HepG2 (cell line): Measurements from ENCODE around the gene RING1. TPM values are rescaled to one million over a fixed set of nuclear protein-coding genes. Genes with fewer than 3 reads are reported as not detected.

Experiments used
- ATF2 ChIP-seq: sonication (generic); formaldehyde crosslinking; IDR thresholded peaks from 2 replicates; pipeline ENCODE4 v1.4.0; 2020; ENCODE audit warnings: missing genetic modification reagents
- ATF5 ChIP-seq: sonication (generic); formaldehyde crosslinking; IDR thresholded peaks from 2 replicates; pipeline ENCODE4 v1.4.0; 2020; ENCODE audit warnings: mild to moderate bottlenecking, low read depth, missing genetic modification reagents
- FOXP4 ChIP-seq: sonication (generic); formaldehyde crosslinking; IDR thresholded peaks from 2 replicates; pipeline ENCODE4 v1.4.0; 2020; ENCODE audit warnings: missing genetic modification reagents
- HINFP ChIP-seq: sonication (generic); formaldehyde crosslinking; IDR thresholded peaks from 2 replicates; pipeline ENCODE4 v1.4.0; 2020; ENCODE audit warnings: low read depth, mild to moderate bottlenecking, missing genetic modification reagents
- HNRNPL ChIP-seq: fragments of 200-400 bp; formaldehyde crosslinking; IDR thresholded peaks from 2 replicates; pipeline ENCODE4 v1.6.1; 2017; ENCODE audit warnings: mild to moderate bottlenecking, low read depth, low read length
- HOXA9 ChIP-seq: sonication (generic); formaldehyde crosslinking; IDR thresholded peaks from 2 replicates; pipeline ENCODE4 v1.8.1; 2022; ENCODE audit warnings: missing genetic modification reagents, mild to moderate bottlenecking, moderate library complexity, borderline replicate concordance
- JUNB ChIP-seq: sonication (generic); formaldehyde crosslinking; IDR thresholded peaks from 2 replicates; pipeline ENCODE4 v1.8.0; 2022; ENCODE audit warnings: missing genetic modification reagents, mild to moderate bottlenecking, borderline replicate concordance
- MAFK ChIP-seq, 2 experiments: IDR thresholded peaks in 1 of 2; conservative IDR thresholded peaks in 1 of 2; 2 replicates each; pipeline ENCODE4 v1.6.1; 2011; ENCODE audit warnings: improper control_type of control experiment in 2 of 2, low read length in 2 of 2
- TEAD3 ChIP-seq: optimal IDR thresholded peaks from 2 replicates; pipeline ENCODE3; 2016; ENCODE audit warnings: borderline replicate concordance
- XRCC5 ChIP-seq: fragments of 200-400 bp; formaldehyde crosslinking; optimal IDR thresholded peaks from 2 replicates; pipeline ENCODE3; 2017; ENCODE audit warnings: mild to moderate bottlenecking, low read length
- ZBTB2 ChIP-seq: sonication (generic); formaldehyde crosslinking; IDR thresholded peaks from 2 replicates; pipeline ENCODE4 v1.8.0; 2022; ENCODE audit warnings: low read depth, missing genetic modification reagents
- ZKSCAN5 ChIP-seq: sonication (generic); formaldehyde crosslinking; IDR thresholded peaks from 2 replicates; pipeline ENCODE4 v1.5.1; 2020; ENCODE audit warnings: mild to moderate bottlenecking, missing genetic modification reagents
- ZNF230 ChIP-seq: sonication (generic); formaldehyde crosslinking; IDR thresholded peaks from 2 replicates; pipeline ENCODE4 v1.4.0; 2020; ENCODE audit warnings: mild to moderate bottlenecking, missing genetic modification reagents
- ZNF530 ChIP-seq: sonication (generic); formaldehyde crosslinking; IDR thresholded peaks from 2 replicates; pipeline ENCODE4 v1.5.0; 2020; ENCODE audit warnings: low read depth, mild to moderate bottlenecking, missing genetic modification reagents
- ZNF556 ChIP-seq: sonication (generic); formaldehyde crosslinking; IDR thresholded peaks from 2 replicates; pipeline ENCODE4 v1.4.0; 2020; ENCODE audit warnings: mild to moderate bottlenecking, missing genetic modification reagents, borderline replicate concordance
- ZNF580 ChIP-seq: IDR thresholded peaks from 2 replicates; pipeline ENCODE4 v1.6.1; 2016; ENCODE audit warnings: low read depth, borderline replicate concordance
- ZNF775 ChIP-seq: sonication (generic); formaldehyde crosslinking; IDR thresholded peaks from 2 replicates; pipeline ENCODE4 v1.4.0; 2020; ENCODE audit warnings: missing genetic modification reagents, mild to moderate bottlenecking, moderate library complexity, borderline replicate concordance
- ZSCAN20 ChIP-seq: sonication (generic); formaldehyde crosslinking; IDR thresholded peaks from 2 replicates; pipeline ENCODE4 v1.4.0; 2020; ENCODE audit warnings: missing genetic modification reagents, mild to moderate bottlenecking, borderline replicate concordance
- polyA plus RNA-seq, 8 experiments: library from polyadenylated mRNA; depleted of rRNA in 3 of 8; stranded (reverse) in 7 of 8; unstranded in 1 of 8; fragments of >200 nt; fragmentation: Illumina TruSeq in 4 of 8; extraction: Trizol in 4 of 8; gene quantifications; 2 replicates each; pipeline versions ENCODE4 v1.2.1 to v1.2.3, GENCODE V29; 2011 to 2016; ENCODE audit warnings: low read depth in 4 of 8, missing spikeins in 1 of 8, mixed read lengths in 1 of 8; ENCODE audit not compliant: insufficient read depth in 1 of 8
- total RNA-seq, 5 experiments: library from RNA; depleted of rRNA; stranded (reverse); fragments of >200 nt; fragmentation: Illumina TruSeq; extraction: Trizol; gene quantifications; 2 replicates each; pipeline ENCODE4 v1.2.3, GENCODE V29; 2016; ENCODE audit warnings: low read depth in 1 of 5

RING1 gene
- total and polyA plus RNA-seq, 2 of the 13 experiments (the other 11 are each of a cell fraction or from before 2014, with no cell fraction given) = 23.9 to 33.6 TPM

GRCh38 chr6:33204415-33205190 lies 3.7 kb upstream of the RING1 start, which contains the start of gene HSD17B8 (continued):
- TF ChIP-seq FOXP4 (CRISPR knock-in tag) = peak; percentile 30; the same call in 1 of the 2 replicates
- TF ChIP-seq ZNF556 = peak; percentile 66; the same call in 1 of the 2 replicates
- TF ChIP-seq ZNF580 (CRISPR knock-in tag) = peak; percentile 48; the same call in 1 of the 2 replicates
- peak; percentile 63; the same call in 1 of the 2 replicates for TF ChIP-seq ATF2 (CRISPR knock-in tag)
- no peak for TF ChIP-seq ZBTB2
- TF ChIP-seq ZNF775 (CRISPR knock-in tag) = peak; percentile 79; the same call in 1 of the 2 replicates
- TF ChIP-seq HOXA9 (CRISPR knock-in tag) = no peak
- no peak for TF ChIP-seq TEAD3 (CRISPR knock-in tag)
- TF ChIP-seq ZKSCAN5 (CRISPR knock-in tag) = no peak
- no peak for TF ChIP-seq ZNF530
- peak; percentile 71 for TF ChIP-seq ZNF230 (CRISPR knock-in tag)
- no peak for TF ChIP-seq ZSCAN20 (CRISPR knock-in tag)
- no peak for TF ChIP-seq MAFK (conservative IDR thresholded peaks at IDR 0.05 in 1 of 2, IDR thresholded peaks at IDR 0.05 in 1 of 2; ENCODE audit: low read length in 2 of 2)
- TF ChIP-seq JUNB (CRISPR knock-in tag) = no peak
- 0 out of 2 replicates have a peak, but pooled peaks have one; percentile 41 for TF ChIP-seq HINFP (CRISPR knock-in tag)
- TF ChIP-seq XRCC5 = peak; percentile 74
- TF ChIP-seq HNRNPL = peak; percentile 79; the same call in 1 of the 2 replicates
- TF ChIP-seq ATF5 (CRISPR knock-in tag) = no peak; the same call in 1 of the 2 replicates
